ENCODE measurements around the gene NSD2.

Gene NSD2

GRCh38 chr4:1866189-1866661 lies 5.0 kb upstream of the NSD2 start:
- DNase-seq = no peak

DNA sequence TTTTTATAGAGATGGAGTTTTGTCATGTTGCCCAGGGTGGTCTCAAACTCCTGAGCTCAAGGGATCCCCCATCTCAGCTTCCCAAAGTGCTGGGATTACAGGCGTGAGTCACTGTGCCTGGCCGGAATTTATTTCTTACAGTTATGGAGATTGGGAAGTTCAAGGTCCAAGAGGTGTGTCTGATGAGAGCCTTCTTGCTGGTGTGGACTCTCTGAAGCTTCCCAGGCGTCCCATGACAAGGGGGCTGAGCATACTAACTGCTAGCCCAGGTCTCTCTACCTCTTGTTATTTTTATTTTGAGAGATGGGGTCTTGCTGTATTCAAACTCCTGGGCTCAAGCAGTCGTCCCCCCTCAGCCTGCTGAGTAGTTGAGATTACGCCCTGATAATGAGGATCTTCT lies 2.9 kb upstream of the NSD2 start:
- no peak for DNase-seq

GRCh38 chr4:1868912-1869311 lies 2.3 kb upstream of the NSD2 start:
- DNase-seq = no peak

DNA sequence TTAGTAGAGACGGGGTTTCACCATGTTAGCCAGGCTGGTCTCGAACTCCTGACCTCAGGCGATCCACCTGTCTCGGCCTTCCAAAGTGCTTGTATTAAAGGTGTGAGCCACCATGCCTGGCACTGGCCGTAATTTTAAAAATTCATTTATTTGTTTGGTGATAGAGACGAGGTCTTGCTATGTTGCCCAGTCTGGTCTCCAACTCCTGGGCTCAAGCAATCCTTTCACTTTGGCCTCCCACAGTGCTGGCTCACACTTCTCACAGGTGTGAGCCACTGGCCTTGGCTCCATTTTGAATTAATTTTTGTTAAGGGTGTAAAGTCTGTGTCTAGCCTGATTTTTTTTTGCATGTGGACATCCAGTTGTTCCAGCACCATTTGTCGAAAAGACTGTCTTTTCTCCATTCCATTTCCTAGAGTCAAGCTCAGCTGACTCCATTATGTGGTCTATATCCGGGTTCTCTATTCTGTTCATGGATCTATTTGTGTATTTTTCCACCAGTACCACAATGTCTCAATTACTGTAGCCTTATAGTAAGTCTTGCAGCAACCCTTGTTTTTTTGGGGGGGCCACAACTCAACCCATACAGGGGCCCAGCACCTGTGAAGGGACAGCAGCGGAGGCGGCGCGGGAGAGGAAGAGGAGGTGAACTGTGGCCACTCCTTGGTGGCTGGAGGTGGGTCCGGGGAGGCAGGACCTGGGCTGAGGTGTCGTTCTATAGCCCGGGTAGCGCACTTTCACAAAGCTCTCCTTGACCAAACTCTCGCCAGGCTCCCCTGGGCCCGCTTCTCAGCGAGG lies 1.5 kb upstream of the NSD2 start:
- DNase-seq = peak; percentile 69

DNA sequence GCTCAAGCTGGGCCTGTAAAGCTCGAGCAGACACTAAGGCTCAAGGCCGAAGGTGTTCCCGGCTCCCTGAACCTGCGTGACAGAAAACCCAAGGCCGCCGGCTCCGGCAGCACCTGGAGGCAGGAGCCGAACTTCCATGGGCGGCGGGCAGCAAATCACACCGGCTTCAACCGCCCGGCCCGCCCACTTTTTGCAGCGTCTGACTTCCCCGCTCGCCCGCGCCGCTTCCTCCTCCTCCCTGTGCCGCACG lies 940 bp upstream of the NSD2 start:
- DNase-seq = peak; percentile 86

DNA sequence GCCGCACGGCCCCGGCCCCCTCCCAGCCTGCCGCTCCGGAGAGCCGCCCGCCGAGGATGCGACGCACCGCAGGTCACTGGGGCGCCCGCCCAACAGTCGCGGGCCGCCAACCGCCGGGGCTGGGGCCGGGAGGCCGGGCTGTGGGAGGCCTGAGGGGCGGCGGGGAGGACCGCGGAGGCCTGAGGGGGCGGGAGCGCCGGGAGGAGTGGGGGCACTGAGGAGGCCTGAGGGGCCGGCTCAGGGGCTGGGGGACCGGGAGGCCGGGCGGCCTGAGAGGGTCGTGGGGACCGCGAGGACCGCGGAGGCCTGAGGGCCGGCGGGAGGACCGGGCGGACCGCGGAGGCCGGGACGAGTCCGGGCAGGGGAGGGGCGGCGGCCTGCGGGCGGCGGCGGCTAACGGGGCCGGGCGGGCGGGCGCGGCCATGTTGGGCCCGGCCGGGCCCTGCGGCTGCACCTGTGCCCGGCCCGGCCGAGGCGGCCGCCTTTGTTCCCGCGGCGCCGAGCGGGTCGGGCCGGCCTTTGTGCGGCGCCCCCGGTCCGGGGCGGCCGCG lies 353 bp downstream of the NSD2 start:
- DNase-seq = no peak

DNA sequence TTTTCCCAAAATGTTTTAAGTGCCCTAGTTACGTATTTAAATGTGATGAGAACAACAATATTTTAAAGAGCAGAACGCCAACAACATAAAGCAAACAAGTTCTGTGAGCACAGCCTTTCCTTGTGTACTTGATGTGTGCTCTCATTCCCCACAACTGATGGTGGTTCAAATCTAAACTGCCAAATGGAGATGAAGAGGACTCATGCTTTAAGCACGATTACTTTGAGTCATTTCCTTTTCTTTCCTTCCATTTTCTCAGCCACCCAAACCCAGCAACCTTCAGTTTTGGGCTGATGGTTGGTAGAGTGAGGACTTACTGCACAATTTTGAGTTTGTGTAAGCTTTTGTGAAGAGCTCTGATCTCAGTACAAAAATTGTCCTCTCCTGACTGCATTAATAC lies 1.7 kb downstream of the NSD2 start:
- DNase-seq = no peak

DNA sequence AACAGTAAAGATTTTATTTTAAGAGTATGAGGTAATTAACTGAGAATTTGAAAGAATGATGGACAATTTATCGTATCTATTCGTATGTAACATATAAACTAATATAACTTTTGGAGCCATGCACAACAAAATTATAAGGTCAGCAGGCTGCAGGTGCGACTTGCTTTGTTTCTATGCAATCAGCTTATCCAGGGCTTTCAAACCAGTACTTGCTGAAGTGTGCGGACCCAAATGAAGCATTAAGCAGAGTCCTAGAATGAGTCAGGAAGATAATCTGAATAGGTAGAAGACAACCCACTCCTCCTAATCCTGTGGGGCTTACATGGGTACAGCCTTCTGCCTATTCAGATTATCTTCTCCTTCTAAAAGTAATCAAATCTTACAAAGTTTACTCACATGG lies 2.1 kb downstream of the NSD2 start:
- no peak for DNase-seq

DNA sequence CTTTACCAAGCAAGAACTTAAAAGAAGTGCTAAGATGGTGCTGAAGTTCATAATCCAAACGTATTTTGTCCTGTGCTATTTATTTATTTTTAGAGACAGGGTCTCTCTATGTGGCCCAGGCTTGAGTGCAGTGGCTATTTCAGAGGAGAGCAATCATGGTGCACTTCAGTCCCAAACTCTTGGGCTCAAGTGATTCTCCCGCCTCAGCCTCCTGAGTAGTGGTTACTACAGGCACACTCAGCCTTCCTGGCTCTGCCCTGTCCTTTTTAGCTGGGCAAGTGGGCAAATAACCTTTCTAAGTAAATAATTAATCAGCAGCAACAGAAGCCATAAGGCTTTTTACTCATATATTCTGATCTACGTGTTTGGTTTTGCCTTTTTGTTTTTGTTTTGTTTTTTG lies 2.6 kb downstream of the NSD2 start:
- no peak for DNase-seq

DNA sequence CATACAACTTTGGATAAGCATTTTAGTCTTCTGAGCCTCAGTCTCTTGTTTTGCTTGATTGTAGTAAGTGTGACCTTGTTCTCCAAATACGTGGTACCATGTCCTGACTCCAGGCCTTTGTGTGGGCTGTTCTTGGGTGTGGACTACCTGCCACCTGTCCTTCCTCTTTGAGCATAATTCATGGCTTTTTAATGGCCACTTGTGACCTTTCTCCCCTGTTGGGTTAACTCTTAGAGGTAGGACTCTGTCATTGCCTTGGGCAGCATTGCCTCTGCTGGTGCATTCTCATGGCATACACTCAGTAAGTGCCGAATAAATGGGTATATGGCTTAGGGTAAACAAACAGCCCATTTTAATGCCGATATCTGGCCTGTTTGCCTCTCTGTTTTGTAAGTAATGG lies 3.0 kb downstream of the NSD2 start:
- DNase-seq = no peak

GRCh38 chr4:1879485-1879884 lies 8.3 kb downstream of the NSD2 start:
- no peak for DNase-seq

DNA sequence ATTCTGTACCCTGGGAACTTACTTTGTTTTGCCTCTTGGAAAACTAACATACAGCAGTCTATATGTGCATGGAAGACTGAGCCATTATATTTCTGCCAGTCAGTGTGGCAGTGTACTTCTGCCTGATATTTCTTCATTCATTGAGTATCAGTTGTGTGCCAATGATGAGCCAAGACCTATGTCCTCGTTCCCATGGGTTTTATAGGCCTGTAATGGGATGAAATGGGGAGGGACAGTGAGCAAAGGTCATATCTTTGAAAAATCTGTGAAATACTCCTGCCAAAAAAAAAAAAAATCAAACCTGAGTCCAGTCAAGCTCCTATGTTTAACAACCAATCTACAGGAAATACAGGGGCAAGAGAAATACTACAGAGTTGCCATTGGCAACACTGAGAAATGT lies 9.1 kb downstream of the NSD2 start:
- no peak for DNase-seq

- DNase-seq = no peak
Observed at GRCh38 chr4:1882850-1883271, 11.7 kb downstream of the NSD2 start.

DNA sequence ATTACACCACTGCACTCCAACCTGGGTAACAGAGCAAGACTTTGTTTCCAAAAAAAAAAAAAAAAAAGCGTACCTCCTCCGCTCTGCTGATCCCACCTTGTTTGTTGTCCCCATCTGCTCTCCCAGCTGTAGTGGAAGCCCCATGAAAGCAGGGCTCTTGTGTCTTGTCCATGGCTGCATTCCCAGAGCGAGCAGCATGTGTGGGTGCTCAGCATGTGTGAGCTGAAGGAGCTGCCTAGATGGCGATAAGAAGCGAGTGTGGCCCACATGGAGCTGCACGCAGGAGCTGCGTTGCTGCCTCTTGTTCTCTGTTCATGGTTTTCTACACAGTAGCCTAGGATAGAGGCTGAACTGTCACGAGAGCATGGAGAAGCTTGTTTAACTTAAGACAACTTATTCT lies 12.4 kb downstream of the NSD2 start:
- no peak for DNase-seq

DNA sequence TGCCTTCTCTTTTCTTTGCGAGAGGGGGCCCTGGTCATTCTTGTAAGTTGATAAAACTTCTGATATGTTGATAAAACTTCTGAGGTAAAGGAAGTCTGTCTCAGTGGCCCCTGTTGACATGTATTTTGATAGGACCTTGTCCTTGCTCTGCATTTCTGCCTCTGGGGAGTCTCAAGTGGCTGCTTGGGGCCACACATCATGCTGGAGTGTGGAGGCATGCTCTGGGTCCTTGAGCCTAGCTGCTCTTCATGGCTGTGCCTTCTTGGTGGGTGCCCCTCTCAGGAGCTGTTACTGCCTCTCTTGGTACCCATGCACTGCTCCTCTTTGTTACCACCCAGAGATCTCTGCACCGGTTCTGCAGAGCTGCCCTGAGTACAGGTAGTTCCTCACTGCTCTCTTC lies 14.2 kb downstream of the NSD2 start:
- DNase-seq = no peak

DNA sequence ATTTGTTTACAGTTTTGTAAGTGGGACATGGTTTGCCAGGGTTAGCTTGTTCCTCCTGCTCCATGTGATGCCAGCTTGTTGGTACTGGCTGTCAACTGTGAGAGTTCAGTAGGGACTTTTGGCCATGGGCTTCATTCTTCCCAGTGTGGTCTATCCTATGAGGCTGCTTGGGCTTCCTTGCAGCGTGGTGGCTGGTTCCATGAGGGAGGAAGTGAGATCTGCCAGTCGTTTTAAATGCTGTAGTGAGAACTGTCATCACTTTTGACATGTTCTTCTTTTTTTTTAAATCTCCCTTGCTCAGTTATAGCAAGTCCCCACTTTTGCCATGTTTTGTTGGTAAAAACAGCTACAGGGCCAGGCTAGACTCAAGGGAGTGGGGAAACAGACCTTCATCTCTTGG lies 15.9 kb downstream of the NSD2 start:
- no peak for DNase-seq

GRCh38 chr4:1890979-1891570 lies 19.9 kb downstream of the NSD2 start:
- no peak for DNase-seq

DNA sequence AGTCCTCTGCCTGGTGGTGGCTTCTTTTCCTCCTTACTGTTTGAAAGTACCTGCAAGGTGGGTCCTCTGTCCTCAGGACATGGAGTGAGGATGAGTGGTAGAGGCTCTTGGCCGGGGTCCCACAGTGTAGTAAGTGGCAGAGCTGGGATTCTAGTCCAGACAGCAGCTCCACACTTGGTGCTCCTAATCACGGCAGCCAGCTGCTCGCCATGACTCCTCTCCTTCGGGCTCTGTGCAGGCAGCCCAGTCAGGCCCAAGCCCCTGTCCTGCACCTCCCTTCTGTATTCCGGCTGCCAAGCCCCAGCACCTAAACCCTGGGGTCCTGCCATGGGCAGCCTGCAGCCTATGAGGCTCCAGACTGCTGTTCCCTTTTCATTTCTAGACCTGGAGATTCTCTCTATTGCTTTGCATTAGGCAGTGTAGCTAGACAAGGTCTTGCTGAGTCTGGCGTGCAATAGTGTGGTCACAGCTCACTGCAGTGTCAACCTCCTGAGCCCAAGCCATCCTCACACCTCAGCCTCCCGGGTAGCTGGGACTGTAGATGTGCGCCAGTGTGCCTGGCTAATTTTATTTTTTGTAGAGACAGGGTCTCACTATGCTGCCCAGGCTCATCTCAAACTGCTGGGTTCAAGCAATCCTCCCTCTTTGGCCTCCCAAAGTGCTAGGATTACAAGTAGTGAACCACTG lies 24.9 kb downstream of the NSD2 start:
- DNase-seq = no peak

- no peak for DNase-seq
Observed at GRCh38 chr4:1896658-1896991, 25.4 kb downstream of the NSD2 start.

GRCh38 chr4:1898007-1898406 lies 26.8 kb downstream of the NSD2 start:
- DNase-seq = no peak

DNA sequence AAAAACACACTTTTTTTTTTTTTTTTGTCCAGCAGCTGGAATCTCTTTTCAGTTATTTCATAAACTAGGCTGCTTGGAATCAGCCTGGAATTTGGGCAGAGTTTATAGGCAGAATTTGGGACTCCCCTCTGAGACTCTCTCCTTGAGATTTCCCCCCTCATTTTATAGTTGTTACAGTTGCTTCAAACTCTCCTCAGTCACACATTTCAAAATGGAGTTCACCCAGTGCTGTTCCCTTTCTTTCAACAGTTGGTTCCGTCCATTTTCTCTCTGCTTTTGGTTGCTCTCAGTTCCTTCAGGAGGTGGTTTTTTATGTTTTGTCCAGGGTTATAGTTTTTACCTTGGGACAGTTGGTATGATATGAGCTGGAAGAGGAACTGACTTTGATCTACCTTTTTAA lies 27.5 kb downstream of the NSD2 start:
- DNase-seq = no peak

- peak; percentile 59 for DNase-seq
Observed at GRCh38 chr4:1899149-1900086, 28.2 kb downstream of the NSD2 start.

DNA sequence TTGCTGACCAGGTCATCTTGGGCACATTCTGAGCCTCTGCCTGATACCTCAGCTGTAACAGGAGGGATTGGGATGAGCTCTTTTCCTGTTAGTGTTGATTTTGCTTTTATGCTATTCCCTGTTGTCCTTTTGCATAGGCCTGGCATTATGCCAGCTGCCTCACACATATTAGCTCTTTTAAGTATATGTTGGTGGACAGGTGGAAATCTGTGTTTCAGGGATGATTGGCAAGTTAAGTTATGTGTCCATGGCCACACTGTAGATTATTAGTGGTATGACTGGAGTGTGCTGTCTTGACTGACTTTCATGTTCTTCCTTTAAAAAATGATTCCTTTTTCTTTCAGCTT lies 28.9 kb downstream of the NSD2 start:
- DNase-seq = no peak

Measured in NCI-H2029 (cell line).